GM08714 (cell line): Measurements from ENCODE around the gene KBTBD4.
"Not testable (repeated sequence)": the region's sequence is repeated elsewhere in the genome, so short reads cannot be mapped to it uniquely, and the experiment has no call there.

Experiments
- H3K4me3 ChIP-seq: fragments of 200-500 bp; sonication (Bioruptor generic); 2 replicates; pipeline ENCODE4 v1.5.1; 2014; ENCODE audit warnings: mild to moderate bottlenecking, low read length, inconsistent platforms
- ZNF274 ChIP-seq: IDR thresholded peaks from 2 replicates; pipeline ENCODE4 v1.6.1; 2012; ENCODE audit warnings: mild to moderate bottlenecking, low read depth, low read length

Gene KBTBD4

GRCh38 chr11:47553406-47553743 is 25.4 kb downstream of the KBTBD4 start:
- TF ChIP-seq ZNF274 = no peak
- H3K4me3 ChIP-seq = peak overlapping the region; percentile 61; the same call in 1 of the 2 replicates

GRCh38 chr11:47552566-47553405 is 26.0 kb downstream of the KBTBD4 start, which contains the start of gene CELF1:
Gene CELF1, minus strand, starts transcription at chr11:47553132. Its CDS starts 53,609 bp downstream, at chr11:47499523.
- peak within 1 kb of the TSS; percentile 78 for H3K4me3 ChIP-seq
- no peak for TF ChIP-seq ZNF274

- TF ChIP-seq ZNF274 = no peak
- H3K4me3 ChIP-seq = peak overlapping the region; percentile 78
Observed at GRCh38 chr11:47552056-47552565, 26.7 kb downstream of the KBTBD4 start.

GRCh38 chr11:47551086-47551485 is 27.7 kb downstream of the KBTBD4 start:
- TF ChIP-seq ZNF274 = no peak
- H3K4me3 ChIP-seq = peak overlapping the region; percentile 78

- TF ChIP-seq ZNF274 = no peak
- no peak overlapping the region for H3K4me3 ChIP-seq
Observed at GRCh38 chr11:47550288-47551047, 28.3 kb downstream of the KBTBD4 start.

GRCh38 chr11:47546274-47546673 is 32.5 kb downstream of the KBTBD4 start:
- H3K4me3 ChIP-seq = not testable (repeated sequence)

GRCh38 chr11:47545298-47545697 is 33.5 kb downstream of the KBTBD4 start:
- H3K4me3 ChIP-seq = no peak overlapping the region
- no peak for TF ChIP-seq ZNF274

GRCh38 chr11:47541070-47541469 is 37.7 kb downstream of the KBTBD4 start:
- H3K4me3 ChIP-seq = no peak overlapping the region
- no peak for TF ChIP-seq ZNF274

GRCh38 chr11:47539681-47540039 is 39.1 kb downstream of the KBTBD4 start:
- no peak overlapping the region for H3K4me3 ChIP-seq

GRCh38 chr11:47538741-47539565 is 39.8 kb downstream of the KBTBD4 start:
- TF ChIP-seq ZNF274 = no peak
- no peak overlapping the region for H3K4me3 ChIP-seq

More at GRCh38 chr11:47539681-47540039, 39.1 kb downstream of the KBTBD4 start:
- no peak for TF ChIP-seq ZNF274

- H3K4me3 ChIP-seq = no peak overlapping the region
- TF ChIP-seq ZNF274 = no peak
Observed at GRCh38 chr11:47536915-47537314, 41.9 kb downstream of the KBTBD4 start.

GRCh38 chr11:47534704-47535251 is 44.0 kb downstream of the KBTBD4 start:
- H3K4me3 ChIP-seq = no peak overlapping the region
- TF ChIP-seq ZNF274 = no peak

- no peak for TF ChIP-seq ZNF274
- H3K4me3 ChIP-seq = no peak overlapping the region
Observed at GRCh38 chr11:47533690-47534151, 45.0 kb downstream of the KBTBD4 start.

GRCh38 chr11:47532597-47533213 is 46.1 kb downstream of the KBTBD4 start:
- TF ChIP-seq ZNF274 = no peak
- no peak overlapping the region for H3K4me3 ChIP-seq
